IPS DF 19.7 (cell line): ENCODE results near the gene ENO1.
"Not testable (repeated sequence)": the region's sequence is repeated elsewhere in the genome, so short reads cannot be mapped to it uniquely, and the experiment has no call there.

Source experiments
- DNase-seq: peaks from one replicate; pipeline ENCODE4 v3.0.0-alpha.2; 2013; ENCODE audit warnings: low read depth, low spot score

The ENO1 gene

GRCh38 chr1:8878448-8878697 lies at the start of gene ENO1:
Gene ENO1 (minus strand): TSS chr1:8878686. CDS start chr1:8874908, 3,778 bp downstream.
- no peak for DNase-seq

- DNase-seq: no peak
These were observed 48.5 kb upstream of the ENO1 start for GRCh38 chr1:8926707-8927694.

- no peak for DNase-seq
These were observed 47.5 kb upstream of the ENO1 start for GRCh38 chr1:8925960-8926359.

- DNase-seq: no peak
These were observed 46.9 kb upstream of the ENO1 start for GRCh38 chr1:8925406-8925805.

GRCh38 chr1:8922962-8923361 lies 44.5 kb upstream of the ENO1 start:
- DNase-seq: no peak

GRCh38 chr1:8917536-8917935 lies 39.0 kb upstream of the ENO1 start:
- not testable (repeated sequence) for DNase-seq

- DNase-seq: no peak
These were observed 37.0 kb upstream of the ENO1 start for GRCh38 chr1:8915446-8915845.

GRCh38 chr1:8914466-8914865 lies 36.0 kb upstream of the ENO1 start:
- no peak for DNase-seq

GRCh38 chr1:8913457-8913856 lies 35.0 kb upstream of the ENO1 start:
- DNase-seq: no peak

GRCh38 chr1:8911416-8912309 lies 33.2 kb upstream of the ENO1 start:
- DNase-seq: no peak

- no peak for DNase-seq
These were observed 32.4 kb upstream of the ENO1 start for GRCh38 chr1:8910914-8911313.

GRCh38 chr1:8910331-8910730 lies 31.8 kb upstream of the ENO1 start:
- DNase-seq: no peak

- DNase-seq: no peak
These were observed 30.1 kb upstream of the ENO1 start for GRCh38 chr1:8908388-8909151.

- DNase-seq: no peak
These were observed 27.2 kb upstream of the ENO1 start for GRCh38 chr1:8905582-8906191.

GRCh38 chr1:8903908-8904650 lies 25.6 kb upstream of the ENO1 start:
- no peak for DNase-seq

- no peak for DNase-seq
These were observed 24.9 kb upstream of the ENO1 start for GRCh38 chr1:8903410-8903809.

GRCh38 chr1:8902765-8903164 lies 24.3 kb upstream of the ENO1 start:
- DNase-seq: no peak

- DNase-seq: not testable (repeated sequence)
These were observed 22.2 kb upstream of the ENO1 start for GRCh38 chr1:8900684-8901083.

- DNase-seq: no peak
These were observed 20.6 kb upstream of the ENO1 start for GRCh38 chr1:8899046-8899445.

GRCh38 chr1:8898418-8898817 lies 19.9 kb upstream of the ENO1 start:
- not testable (repeated sequence) for DNase-seq

GRCh38 chr1:8897505-8897904 lies 19.0 kb upstream of the ENO1 start:
- not testable (repeated sequence) for DNase-seq
